DOHH2 (cell line): Measurements from ENCODE around the gene GINS1.

Source experiments
- H3F3A ChIP-seq: fragments of 200-600 bp; sonication (generic), shearing (Covaris generic); 2 replicates; pipeline ENCODE4 v1.6.0; 2016; ENCODE audit warnings: antibody characterized with exemption, mild to moderate bottlenecking; ENCODE audit not compliant: control insufficient read depth, insufficient read depth
- H3K27ac ChIP-seq: fragments of 200-600 bp; sonication (generic); 2 replicates; pipeline ENCODE4 v1.5.1; 2014; ENCODE audit warnings: low read depth, mild to moderate bottlenecking, low read length, moderate library complexity
- H3K27me3 ChIP-seq: fragments of 200-600 bp; sonication (generic); 2 replicates; pipeline ENCODE4 v1.6.1; 2014; ENCODE audit warnings: mild to moderate bottlenecking, low read length, mixed read lengths; ENCODE audit not compliant: control insufficient read depth
- H3K36me3 ChIP-seq: fragments of 200-600 bp; sonication (generic); 2 replicates; pipeline ENCODE4 v1.6.1; 2014; ENCODE audit warnings: mild to moderate bottlenecking, low read length, moderate library complexity, mixed read lengths; ENCODE audit not compliant: control insufficient read depth
- H3K4me1 ChIP-seq: fragments of 200-600 bp; sonication (generic); 2 replicates; pipeline ENCODE4 v1.6.1; 2014; ENCODE audit warnings: mild to moderate bottlenecking, low read length, mixed read lengths; ENCODE audit not compliant: control insufficient read depth
- H3K4me2 ChIP-seq: fragments of 200-600 bp; sonication (generic); 2 replicates; pipeline ENCODE4 v1.6.0; 2014; ENCODE audit warnings: mild to moderate bottlenecking, low read length, moderate library complexity
- H3K4me3 ChIP-seq: fragments of 200-600 bp; sonication (generic); 2 replicates; pipeline ENCODE4 v1.5.1; 2014; ENCODE audit warnings: mild to moderate bottlenecking, low read length, mixed read lengths
- H3K79me2 ChIP-seq: fragments of 200-600 bp; sonication (generic); 2 replicates; pipeline ENCODE4 v1.6.1; 2014; ENCODE audit warnings: mild to moderate bottlenecking, low read length, mixed read lengths; ENCODE audit not compliant: control insufficient read depth
- H3K9me2 ChIP-seq: fragments of 200-600 bp; sonication (generic); replicated peaks from 2 replicates; pipeline ENCODE4 v1.6.1; 2014; ENCODE audit warnings: mild to moderate bottlenecking, low read length, mixed read lengths; ENCODE audit not compliant: control insufficient read depth
- H3K9me3 ChIP-seq: fragments of 200-600 bp; sonication (generic); 2 replicates; pipeline ENCODE4 v1.6.1; 2014; ENCODE audit warnings: antibody characterized with exemption, low read length, mixed read lengths; ENCODE audit not compliant: control insufficient read depth, insufficient read depth
- H4K20me1 ChIP-seq: fragments of 200-600 bp; sonication (generic); 2 replicates; pipeline ENCODE4 v1.6.0; 2014; ENCODE audit warnings: low read depth, mild to moderate bottlenecking, antibody characterized with exemption, low read length, moderate library complexity; ENCODE audit not compliant: control insufficient read depth, insufficient read depth
- CTCF ChIP-seq: fragments of 200-600 bp; sonication (generic); IDR thresholded peaks from one replicate; pipeline ENCODE4 v1.5.1; 2014; ENCODE audit warnings: antibody characterized with exemption, mild to moderate bottlenecking, low read depth, low read length; ENCODE audit not compliant: poor library complexity, severe bottlenecking
- EZH2phosphoT487 ChIP-seq: fragments of 200-600 bp; sonication (generic); IDR thresholded peaks from 2 replicates; pipeline ENCODE4 v1.6.1; 2017; ENCODE audit warnings: borderline replicate concordance, mild to moderate bottlenecking, antibody characterized with exemption, low read length, moderate library complexity, mixed read lengths

GINS1 gene

DNA sequence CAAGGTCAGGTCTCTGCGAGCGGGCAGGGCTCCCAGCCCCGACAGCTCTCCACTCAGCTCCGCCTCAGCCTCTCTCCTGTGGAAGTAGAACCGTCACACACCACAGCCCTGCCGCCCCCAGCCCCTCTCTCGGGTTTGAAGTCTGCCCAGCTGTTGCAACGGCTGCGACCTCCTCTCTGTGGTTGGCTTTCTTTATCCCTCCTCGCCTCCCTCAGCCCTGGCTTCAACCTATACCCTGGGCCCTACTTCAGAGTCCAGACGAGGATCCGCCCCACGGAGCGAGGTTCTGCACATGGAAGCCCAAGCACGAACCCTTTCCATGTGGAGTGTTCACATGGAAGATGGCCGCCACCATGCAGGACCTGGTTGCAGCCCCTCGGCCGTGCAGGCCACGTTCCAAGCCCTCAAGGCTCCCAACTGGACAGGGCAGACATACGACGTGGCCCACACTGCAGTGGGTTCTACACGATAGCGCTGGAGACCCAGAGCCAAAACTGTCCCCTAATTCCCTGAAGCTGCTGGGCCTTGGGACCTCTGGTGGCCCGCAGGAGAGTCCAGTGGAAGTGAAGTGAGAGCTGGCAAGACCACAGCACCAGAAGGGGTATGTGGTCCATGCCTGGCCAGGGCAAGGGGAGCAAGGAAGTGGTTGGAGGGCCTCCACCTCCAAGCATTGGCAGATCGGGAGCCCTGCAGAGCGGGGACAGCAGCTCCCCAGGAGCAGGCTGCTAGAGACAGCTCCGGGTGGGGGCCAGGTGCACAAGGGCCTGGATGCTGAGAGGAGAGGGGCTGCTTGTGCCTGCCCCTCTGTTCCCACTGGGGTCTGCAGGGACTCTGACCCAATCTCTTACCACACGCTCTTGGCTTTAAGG lies 69.8 kb downstream of the GINS1 start:
- no peaks in the 10 kb centered on the region for H4K20me1 ChIP-seq
- H3K4me3 ChIP-seq: no peak overlapping the region
- no peak overlapping the region for H3K4me2 ChIP-seq
- H3K36me3 ChIP-seq: no peaks in the 10 kb centered on the region
- no peak overlapping the region for H3K27ac ChIP-seq
- no peaks in the 10 kb centered on the region for H3K9me2 ChIP-seq
- H3K4me1 ChIP-seq: no peaks in the 10 kb centered on the region
- TF ChIP-seq CTCF (no peak), EZH2phosphoT487 (no peak)
- no peaks in the 10 kb centered on the region for H3K27me3 ChIP-seq
- no peaks in the 10 kb centered on the region for H3F3A ChIP-seq
- no peaks in the 10 kb centered on the region for H3K79me2 ChIP-seq
- H3K9me3 ChIP-seq: no peaks in the 10 kb centered on the region

DNA sequence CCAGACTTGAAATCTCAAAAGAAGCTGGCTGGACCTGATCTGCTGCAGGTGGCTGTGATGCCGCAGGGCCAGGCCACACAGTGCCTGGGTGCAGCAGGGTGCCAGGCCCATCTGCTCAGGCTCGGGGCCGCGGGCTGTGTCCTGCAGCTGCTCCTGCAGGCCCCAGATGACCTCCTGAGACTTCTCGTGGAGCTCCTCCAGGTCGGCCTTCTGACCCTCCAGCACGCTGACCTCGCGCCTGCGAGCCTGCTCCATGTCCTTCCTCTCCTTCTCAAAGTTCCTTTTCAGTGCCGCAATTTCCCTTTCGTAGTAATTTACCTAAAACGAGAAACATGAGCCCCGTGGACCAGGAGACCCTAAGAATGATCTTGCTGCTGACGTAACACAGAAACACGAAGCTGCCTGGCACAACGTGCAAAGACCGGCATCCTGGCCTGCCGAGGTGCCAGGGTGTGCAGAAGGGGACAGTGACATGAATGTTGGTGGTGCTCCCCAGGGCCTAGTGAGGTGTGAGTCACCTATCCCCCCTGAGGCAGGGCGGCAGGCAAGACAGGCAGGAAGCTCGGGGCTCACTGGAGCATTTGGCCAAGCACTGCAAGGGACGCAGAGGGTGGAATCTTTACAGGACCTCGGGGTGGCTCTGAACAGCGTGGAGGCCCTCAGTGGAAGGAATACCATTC lies 71.6 kb downstream of the GINS1 start:
- Histone ChIP-seq H3K36me3 (no peaks in the 10 kb centered on the region), H3K9me3 (no peaks in the 10 kb centered on the region), H3K27ac (no peak overlapping the region), H3K9me2 (no peaks in the 10 kb centered on the region), H3F3A (no peaks in the 10 kb centered on the region), H4K20me1 (no peaks in the 10 kb centered on the region), H3K4me2 (no peak overlapping the region), H3K4me3 (no peak overlapping the region), H3K27me3 (no peaks in the 10 kb centered on the region), H3K4me1 (no peaks in the 10 kb centered on the region), H3K79me2 (no peaks in the 10 kb centered on the region)
- TF ChIP-seq CTCF (no peak), EZH2phosphoT487 (no peak)

DNA sequence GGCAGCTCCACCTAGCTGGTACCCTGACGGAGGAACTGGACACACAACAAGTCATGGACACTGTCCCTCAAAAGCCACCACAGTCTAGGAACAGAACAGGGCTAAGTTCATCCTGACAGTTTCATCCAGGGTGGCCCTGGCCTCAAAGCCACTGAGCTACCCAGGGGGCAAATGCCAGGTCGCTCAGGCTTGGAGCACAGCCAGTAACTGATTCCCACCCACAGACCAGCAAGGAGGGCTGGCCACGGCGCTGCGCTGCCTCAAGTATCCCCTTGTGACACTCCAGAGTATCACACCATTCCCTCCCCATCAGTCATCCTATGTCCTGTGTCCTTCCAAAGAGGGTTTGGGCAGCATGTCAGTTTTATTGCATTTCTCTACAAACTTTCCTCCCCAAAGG lies 72.2 kb downstream of the GINS1 start:
- TF ChIP-seq CTCF: no peak
- no peak for TF ChIP-seq EZH2phosphoT487
- Histone ChIP-seq H3K4me2 (no peak overlapping the region), H3K4me1 (peaks cover 2% of the 10 kb centered on the region), H3K9me3 (no peaks in the 10 kb centered on the region), H3K27me3 (no peaks in the 10 kb centered on the region), H3K36me3 (no peaks in the 10 kb centered on the region), H3F3A (no peaks in the 10 kb centered on the region), H3K27ac (no peak overlapping the region), H3K9me2 (no peaks in the 10 kb centered on the region), H4K20me1 (no peaks in the 10 kb centered on the region), H3K79me2 (no peaks in the 10 kb centered on the region), H3K4me3 (no peak overlapping the region)
